ENCODE measurements around the gene OXER1. TPM values are rescaled to one million over a fixed set of nuclear protein-coding genes. Genes with fewer than 3 reads are reported as not detected.

The OXER1 gene
- total RNA-seq, 2 donors from 2014 or later: 4.7 to 6.9 TPM

DNA sequence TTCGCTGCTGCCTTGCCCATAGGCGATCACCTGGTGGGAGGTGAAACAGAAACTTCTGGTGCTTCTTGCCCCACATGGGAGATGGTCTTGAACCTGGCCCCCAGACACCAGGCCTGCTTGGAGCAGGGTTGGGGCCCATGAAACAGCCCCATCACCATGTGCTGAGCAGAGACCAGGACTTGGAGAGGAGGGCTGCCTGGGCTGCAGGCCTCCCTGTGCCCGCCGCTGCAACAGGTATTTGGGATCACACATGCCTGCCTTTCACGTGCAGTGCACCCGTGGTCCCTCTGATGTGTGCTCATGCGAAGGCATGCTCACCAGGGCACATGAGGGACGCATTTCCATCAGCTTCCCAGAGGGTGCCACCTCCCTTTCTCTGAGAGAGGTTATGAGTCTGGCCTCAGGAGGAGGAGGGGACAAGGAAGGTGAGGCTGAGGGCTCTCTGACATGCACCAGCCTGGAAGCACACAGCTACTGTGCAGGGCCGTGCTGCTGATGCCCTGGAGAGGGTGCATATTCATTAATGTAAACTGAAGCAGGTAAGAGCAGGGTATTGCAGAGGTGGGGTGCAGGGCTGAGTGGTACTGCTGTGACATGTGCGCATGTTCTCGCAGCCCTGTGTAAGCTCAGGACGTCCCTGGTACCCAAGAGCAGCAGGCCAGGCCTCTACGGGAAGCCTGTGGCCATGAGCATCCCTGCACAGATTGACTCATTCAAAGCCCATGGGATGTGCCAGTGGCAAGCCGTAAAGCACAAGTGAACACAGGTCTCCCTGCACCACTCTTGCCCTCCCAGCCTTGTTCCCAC, 4.2 kb upstream of the OXER1 start:
- no peak for ATAC-seq
- WGBS, 2 donors: 79 to 86% methylated on average over 12 to 14 of the region's 14 CpGs
- Histone ChIP-seq H3K4me1 (no peaks in the 10 kb centered on the region), H3K9me3 (no peaks in the 10 kb centered on the region), H3K4me3 (no peak overlapping the region), H3K27ac (no peak overlapping the region), H3K36me3 (replicated peaks in 1 of 2; ENCODE audit: insufficient read depth in 1 of 2, low read depth in 2 of 2) (no peaks in the 10 kb centered on the region), H3K27me3 (no peaks in the 10 kb centered on the region)
- no peak for DNase-seq
- intact Hi-C loops (cut with DNase I): no loop called here
- TF ChIP-seq POLR2A (IDR thresholded peaks at IDR 0.05): no peak
- no peak for TF ChIP-seq CTCF (IDR thresholded peaks at IDR 0.05)

- ATAC-seq (no peak), DNase-seq (no peak)
- no peaks in the 10 kb centered on the region for H3K4me1 ChIP-seq
- H3K27ac ChIP-seq: no peak overlapping the region
- WGBS, 2 donors: 82 to 84% methylated on average over 9 to 16 of the region's 16 CpGs
- intact Hi-C loops (cut with DNase I): no loop called here
- H3K36me3 ChIP-seq (replicated peaks in 1 of 2; ENCODE audit: insufficient read depth in 1 of 2, low read depth in 2 of 2): no peaks in the 10 kb centered on the region
- H3K4me3 ChIP-seq: no peak overlapping the region
- H3K9me3 ChIP-seq: no peaks in the 10 kb centered on the region
- no peak for TF ChIP-seq CTCF (IDR thresholded peaks at IDR 0.05)
- no peak for TF ChIP-seq POLR2A (IDR thresholded peaks at IDR 0.05)
- no peaks in the 10 kb centered on the region for H3K27me3 ChIP-seq
These were observed 3.4 kb upstream of the OXER1 start for GRCh38 chr2:42767080-42767898.

DNA sequence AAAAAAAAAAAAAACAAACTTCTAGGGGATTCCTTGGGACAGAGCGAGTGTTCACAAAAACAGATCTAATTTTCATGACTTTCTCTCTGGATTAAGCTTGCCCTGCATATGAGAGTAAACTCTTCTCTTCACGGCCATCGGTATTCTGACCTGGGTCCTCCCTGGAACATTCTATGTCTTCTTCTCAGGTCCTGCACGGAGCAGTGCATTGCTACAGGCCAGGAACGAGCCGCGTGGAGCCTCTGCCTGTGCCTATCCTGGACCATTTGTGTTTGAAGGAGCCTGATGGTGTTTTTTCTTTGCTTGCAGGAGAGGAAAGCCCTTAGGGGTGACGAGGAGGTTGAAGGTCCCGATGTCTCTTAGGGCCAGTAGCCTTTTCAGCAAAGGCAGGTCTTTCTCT, 1.8 kb upstream of the OXER1 start:
- Histone ChIP-seq H3K27ac (no peak overlapping the region), H3K4me3 (no peak overlapping the region), H3K9me3 (no peaks in the 10 kb centered on the region), H3K27me3 (no peaks in the 10 kb centered on the region), H3K36me3 (replicated peaks in 1 of 2; ENCODE audit: insufficient read depth in 1 of 2, low read depth in 2 of 2) (no peaks in the 10 kb centered on the region), H3K4me1 (no peaks in the 10 kb centered on the region)
- 89 to 98% methylated on average over 8 to 9 of the region's 9 CpGs for WGBS, 2 donors
- no peak for TF ChIP-seq CTCF (IDR thresholded peaks at IDR 0.05)
- no peak for TF ChIP-seq POLR2A (IDR thresholded peaks at IDR 0.05)
- intact Hi-C loops (cut with DNase I): no loop called here
- DNase-seq (no peak), ATAC-seq (no peak)

DNA sequence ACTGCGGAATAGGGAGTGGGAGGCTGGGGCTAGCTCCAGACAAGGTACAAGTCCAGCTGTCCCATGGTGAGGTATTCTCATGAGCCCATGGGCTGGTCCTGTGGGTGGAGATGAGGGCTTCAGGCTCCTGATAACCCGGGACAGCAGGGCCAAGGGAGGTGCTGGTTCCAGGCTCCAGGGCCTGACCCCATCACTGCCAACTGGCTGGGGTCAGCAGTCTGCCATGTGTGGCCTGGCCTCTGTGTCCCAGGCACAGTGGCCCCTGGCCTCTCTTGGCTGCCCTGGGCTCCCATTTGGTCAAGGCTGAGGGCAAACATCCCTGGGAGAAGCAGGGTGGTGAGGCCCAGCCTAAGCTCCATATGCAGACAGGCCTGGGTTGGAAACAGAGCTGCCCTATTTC, 966 bp upstream of the OXER1 start:
- Histone ChIP-seq H3K4me3 (no peak overlapping the region), H3K27me3 (no peaks in the 10 kb centered on the region), H3K27ac (no peak overlapping the region), H3K4me1 (no peaks in the 10 kb centered on the region), H3K9me3 (no peaks in the 10 kb centered on the region), H3K36me3 (replicated peaks in 1 of 2; ENCODE audit: insufficient read depth in 1 of 2, low read depth in 2 of 2) (no peaks in the 10 kb centered on the region)
- TF ChIP-seq CTCF (IDR thresholded peaks at IDR 0.05) (no peak), POLR2A (IDR thresholded peaks at IDR 0.05) (no peak)
- 79 to 89% methylated on average over 2 of the region's 2 CpGs for WGBS, 2 donors
- DNase-seq: no peak
- ATAC-seq: no peak
- intact Hi-C loops (cut with DNase I): no loop called here
